HG02885 (cell line): ENCODE data around the gene SIM2.
"Not testable (repeated sequence)": the region's sequence is repeated elsewhere in the genome, so short reads cannot be mapped to it uniquely, and the experiment has no call there.

Experiments
- ATAC-seq: cut with Tn5 transposase; IDR thresholded peaks from one replicate; pipeline ENCODE4 v1.9.1; 2021; ENCODE audit warnings: mild to moderate bottlenecking; ENCODE audit not compliant: unreplicated experiment, poor library complexity

SIM2 gene, protein sequence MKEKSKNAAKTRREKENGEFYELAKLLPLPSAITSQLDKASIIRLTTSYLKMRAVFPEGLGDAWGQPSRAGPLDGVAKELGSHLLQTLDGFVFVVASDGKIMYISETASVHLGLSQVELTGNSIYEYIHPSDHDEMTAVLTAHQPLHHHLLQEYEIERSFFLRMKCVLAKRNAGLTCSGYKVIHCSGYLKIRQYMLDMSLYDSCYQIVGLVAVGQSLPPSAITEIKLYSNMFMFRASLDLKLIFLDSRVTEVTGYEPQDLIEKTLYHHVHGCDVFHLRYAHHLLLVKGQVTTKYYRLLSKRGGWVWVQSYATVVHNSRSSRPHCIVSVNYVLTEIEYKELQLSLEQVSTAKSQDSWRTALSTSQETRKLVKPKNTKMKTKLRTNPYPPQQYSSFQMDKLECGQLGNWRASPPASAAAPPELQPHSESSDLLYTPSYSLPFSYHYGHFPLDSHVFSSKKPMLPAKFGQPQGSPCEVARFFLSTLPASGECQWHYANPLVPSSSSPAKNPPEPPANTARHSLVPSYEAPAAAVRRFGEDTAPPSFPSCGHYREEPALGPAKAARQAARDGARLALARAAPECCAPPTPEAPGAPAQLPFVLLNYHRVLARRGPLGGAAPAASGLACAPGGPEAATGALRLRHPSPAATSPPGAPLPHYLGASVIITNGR

DNA sequence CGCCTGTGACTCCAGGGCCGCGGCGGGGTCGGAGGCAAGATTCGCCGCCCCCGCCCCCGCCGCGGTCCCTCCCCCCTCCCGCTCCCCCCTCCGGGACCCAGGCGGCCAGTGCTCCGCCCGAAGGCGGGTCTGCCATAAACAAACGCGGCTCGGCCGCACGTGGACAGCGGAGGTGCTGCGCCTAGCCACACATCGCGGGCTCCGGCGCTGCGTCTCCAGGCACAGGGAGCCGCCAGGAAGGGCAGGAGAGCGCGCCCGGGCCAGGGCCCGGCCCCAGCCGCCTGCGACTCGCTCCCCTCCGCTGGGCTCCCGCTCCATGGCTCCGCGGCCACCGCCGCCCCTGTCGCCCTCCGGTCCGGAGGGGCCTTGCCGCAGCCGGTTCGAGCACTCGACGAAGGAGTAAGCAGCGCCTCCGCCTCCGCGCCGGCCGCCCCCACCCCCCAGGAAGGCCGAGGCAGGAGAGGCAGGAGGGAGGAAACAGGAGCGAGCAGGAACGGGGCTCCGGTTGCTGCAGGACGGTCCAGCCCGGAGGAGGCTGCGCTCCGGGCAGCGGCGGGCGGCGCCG, at the start of gene SIM2:
Gene SIM2, plus strand, starts transcription at position 135 of the 565 bp plus-strand sequence. CDS start 632 bp downstream, outside the sequence.
- ATAC-seq = no peak

DNA sequence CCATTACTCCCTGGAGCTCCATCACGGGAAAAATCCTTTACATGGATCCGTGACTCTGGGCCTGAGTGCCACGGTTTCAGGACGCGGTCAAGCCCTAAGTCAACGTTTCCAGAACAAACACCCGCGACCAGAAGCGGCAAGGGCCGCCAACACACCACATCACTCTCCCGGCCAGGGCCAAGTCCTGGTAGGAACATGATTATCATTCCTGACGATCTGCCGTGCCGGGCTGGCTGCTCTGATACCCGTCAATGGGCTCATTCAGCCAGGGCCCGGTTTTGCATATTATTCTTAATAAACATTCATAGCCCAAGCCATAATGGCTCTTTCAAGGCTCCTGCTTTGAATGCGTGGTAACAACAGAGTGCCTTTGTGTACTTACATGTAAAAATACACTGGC, 44.6 kb upstream of the SIM2 start:
- ATAC-seq = no peak

DNA sequence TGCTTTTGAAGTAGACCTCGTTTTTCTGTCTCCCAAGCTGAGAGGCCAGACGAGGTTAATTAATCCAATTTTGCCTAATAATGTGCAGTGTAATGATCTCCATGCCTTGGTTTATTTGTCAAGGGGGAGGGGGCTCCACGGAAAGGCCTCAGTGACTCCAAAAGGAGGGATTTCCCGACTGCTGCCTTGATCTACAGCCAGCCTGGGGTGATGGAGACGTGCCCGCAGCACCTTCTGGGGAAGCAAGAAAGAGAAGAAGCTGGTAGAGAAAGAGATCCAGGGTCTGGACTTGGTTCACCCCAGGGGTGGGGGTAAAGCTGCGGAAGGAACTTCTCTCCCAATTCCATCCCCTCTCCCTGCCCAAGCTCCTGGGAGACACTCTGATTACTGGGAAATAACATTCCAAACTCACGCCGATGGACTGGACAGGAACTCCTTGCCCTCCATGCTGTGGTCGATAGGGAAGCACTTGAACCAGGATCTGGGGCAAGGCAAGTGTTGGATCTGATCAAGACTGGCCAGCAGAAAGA, 44.1 kb upstream of the SIM2 start:
- ATAC-seq = no peak

DNA sequence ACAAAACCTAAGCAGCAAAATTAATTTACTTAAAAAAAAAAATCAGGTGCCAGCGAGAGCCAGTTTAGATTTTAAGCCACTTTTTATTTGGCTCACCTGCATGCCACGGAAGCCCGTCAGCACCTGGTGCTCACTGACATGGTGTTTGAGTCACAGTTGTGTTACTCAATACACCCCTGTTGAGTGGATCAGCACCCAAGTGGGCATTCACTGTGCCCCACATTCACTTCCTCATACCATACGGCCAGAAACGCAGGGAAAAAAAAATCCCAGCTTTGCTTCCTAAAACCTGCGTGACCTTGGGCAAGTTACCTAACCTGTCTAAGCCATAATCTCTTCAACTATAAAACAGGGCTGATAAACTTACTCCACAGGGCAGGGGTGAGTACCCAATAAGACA, 42.8 kb upstream of the SIM2 start:
- ATAC-seq = no peak

- ATAC-seq = not testable (repeated sequence)
Measured at GRCh38 chr21:36657290-36657689, 41.6 kb upstream of the SIM2 start.

GRCh38 chr21:36657999-36658398, 40.9 kb upstream of the SIM2 start:
- no peak for ATAC-seq

GRCh38 chr21:36658926-36659325, 40.0 kb upstream of the SIM2 start:
- no peak for ATAC-seq

DNA sequence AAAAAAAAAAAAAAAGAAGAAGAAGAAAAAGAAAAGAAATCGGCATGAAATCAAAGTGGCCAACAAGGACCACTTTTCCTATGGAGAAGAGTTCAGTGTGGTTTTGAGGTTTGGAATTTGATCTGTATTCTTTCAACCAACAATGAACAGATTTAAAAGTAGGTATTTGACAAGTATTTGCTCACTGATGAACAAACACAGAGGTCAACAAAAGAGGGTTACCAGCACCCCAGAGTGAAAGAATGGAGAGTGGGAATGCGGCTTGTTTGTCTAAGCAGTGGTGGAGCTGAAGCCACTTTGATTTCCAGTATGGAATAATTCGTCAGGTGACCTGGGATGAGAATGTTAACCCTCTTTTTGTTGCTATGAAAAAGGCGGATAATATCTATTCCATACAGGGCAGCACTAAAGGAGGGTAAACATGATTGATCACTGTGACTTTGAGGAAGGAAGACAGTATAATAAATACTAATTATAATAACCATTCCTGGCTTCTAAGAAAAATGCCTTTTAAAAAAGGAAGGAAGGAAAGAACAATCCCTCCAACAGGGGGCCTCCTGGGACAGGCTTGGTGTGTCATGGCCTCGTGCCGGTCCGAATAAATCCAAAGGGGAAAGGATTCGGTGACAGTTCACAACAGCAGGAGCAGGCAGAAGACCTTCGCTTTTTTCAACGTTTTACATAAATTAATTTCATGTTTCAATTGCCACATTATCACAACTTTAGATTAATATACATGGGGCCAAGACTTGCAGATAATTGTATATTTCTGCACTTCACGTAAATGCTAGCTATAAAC, 37.2 kb upstream of the SIM2 start:
- ATAC-seq = no peak

GRCh38 chr21:36663033-36663855, 35.7 kb upstream of the SIM2 start:
- ATAC-seq = no peak

DNA sequence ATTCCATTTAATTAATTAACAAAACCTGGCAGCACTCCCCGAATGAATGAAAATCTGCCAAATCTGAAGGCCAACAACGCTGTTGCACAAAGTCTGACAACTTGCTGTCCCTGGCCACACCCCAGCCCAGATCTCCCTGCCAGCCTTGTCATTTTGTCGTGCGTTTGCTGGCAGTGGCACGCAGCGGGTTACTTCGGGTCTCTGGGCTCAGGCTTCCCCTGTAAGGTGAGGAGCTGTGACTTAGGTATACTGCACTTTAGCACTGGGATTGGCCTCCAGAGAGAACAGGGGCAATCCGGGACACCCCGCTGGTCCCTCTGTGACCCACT, 34.3 kb upstream of the SIM2 start:
- no peak for ATAC-seq

- no peak for ATAC-seq
Measured at GRCh38 chr21:36665806-36666205, 33.1 kb upstream of the SIM2 start.

- no peak for ATAC-seq
Measured at GRCh38 chr21:36668713-36669112, 30.2 kb upstream of the SIM2 start.

GRCh38 chr21:36671836-36672235, 27.1 kb upstream of the SIM2 start:
- no peak for ATAC-seq

DNA sequence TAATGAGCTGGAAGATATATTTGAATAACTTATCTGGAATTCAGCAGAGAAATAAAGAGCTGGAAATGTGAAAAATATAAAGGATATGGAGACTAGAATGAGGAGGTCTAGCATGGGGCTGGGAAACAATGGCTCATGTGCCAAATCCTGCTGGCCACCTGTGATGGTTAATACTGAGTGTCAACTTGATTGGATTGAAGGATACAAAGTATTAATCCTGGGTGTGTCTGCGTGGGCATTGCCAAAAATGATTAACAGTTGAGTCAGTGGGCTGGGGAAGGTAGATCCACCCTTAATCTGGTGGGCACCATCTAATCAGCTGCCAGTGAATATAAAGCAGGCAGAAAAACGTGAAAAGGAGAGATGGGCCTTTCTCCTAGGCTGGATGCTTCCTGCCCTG, 26.6 kb upstream of the SIM2 start:
- not testable (repeated sequence) for ATAC-seq

DNA sequence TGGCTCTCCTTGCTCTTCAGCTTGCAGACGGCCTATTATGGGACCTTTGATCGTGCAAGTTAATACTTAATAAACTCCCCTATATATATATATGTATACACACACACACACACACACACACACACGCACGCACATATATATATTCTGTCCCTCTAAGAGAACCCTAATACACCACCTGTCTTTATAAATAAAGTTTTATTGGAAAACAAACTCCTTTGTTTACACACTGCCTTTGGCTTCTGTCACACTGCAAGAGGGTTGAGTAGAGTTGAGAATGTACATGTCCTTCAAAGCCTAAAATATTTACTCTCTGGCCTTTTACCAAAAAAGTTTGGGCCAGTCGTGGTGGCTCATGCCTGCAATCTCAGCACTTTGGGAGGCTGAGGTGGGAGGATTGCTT, 26.2 kb upstream of the SIM2 start:
- ATAC-seq = no peak

DNA sequence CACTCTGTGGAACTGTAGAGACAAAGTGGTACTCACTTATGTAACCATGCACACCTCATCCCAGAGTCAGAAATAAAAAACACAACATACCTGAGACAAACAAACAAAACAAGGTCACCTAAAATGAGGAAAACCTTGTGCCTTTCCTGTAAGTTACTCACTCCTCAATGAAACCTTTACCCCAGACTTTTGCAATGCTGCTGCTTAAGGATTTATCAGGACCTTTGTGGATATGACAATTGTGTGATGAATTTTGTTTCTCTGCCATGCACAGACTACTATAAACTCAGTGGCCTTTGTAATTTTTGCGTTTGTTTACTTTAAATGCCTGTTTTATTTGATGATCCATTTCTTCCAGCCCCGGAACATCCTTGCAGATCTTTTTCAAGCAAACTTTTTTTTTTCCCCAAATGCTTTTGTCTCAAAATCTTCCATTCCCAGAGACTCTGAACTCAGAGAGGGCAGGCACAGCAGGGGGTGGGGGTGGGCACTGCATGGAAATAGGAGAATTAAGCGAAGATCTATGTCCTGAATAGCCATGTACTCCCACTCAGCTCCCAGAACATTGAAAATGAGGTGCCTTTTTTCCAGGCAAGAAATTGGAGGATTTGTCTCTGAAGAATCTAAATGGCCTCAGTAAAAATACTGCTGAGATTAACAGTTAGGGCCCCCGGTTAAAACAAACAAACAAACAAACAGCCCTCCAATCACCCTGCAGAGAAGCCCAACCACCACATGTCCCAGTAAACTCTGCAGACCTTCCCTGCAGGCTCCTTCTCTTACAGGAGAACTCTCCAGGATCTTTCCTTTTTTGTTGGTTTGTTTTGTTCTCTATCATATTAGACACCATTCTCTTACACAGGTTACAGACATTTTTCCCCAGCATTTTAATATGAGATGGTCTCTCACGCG, 22.6 kb upstream of the SIM2 start:
- ATAC-seq = no peak

GRCh38 chr21:36677443-36677842, 21.5 kb upstream of the SIM2 start:
- no peak for ATAC-seq

DNA sequence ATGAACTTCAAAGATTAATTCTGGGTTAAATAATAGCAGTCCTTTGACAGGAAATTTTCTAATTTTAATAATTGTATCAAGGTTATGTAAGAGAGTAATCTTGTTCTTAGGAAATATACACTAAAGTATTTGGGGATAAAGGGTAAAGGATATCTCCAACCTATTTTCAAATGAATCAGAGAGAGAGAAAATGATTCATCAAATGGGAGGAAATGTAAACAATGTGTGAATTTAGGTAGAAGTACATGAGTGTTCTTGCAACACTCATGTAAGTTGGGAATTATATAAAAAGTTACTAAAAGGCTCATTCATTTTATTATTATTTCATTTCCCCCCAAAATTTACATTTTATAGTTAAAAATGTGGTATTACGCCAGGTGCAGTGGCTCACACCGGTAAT, 20.4 kb upstream of the SIM2 start:
- ATAC-seq = no peak

DNA sequence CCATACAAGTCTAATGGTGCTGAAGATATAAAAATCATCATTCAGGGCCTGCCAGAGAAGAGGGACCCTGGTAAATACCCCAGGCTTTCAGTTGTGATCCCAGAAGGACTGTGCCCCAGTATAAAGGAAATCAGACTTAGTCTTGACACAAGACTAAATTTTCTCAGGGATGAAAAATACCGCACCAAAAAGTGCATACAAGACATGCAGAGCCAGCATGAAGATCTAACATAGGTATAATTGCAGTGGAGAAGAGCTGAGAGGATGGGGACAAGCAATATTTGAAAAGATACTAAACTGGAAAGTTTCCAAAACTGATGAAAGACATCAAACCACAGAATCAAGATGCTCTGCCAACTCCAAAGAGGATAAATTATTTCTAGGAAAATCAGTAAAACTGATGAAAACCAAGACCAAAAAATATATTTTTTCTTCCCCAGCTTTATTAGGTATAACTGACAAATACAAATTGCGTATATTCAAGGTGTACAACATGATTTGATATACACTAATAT, 17.7 kb upstream of the SIM2 start:
- ATAC-seq = no peak
